OCI-LY1 (cell line): Measurements from ENCODE around the gene COL18A1.

Source experiments
- H2AFZ ChIP-seq: fragments of 200-600 bp; sonication (generic), shearing (Covaris generic); 2 replicates; pipeline ENCODE4 v1.6.0; 2014; ENCODE audit warnings: antibody characterized with exemption, mild to moderate bottlenecking, low read length
- H3F3A ChIP-seq: fragments of 200-600 bp; sonication (generic), shearing (Covaris generic); 2 replicates; pipeline ENCODE4 v1.6.0; 2014; ENCODE audit warnings: mild to moderate bottlenecking, antibody characterized with exemption, low read length, moderate library complexity; ENCODE audit not compliant: insufficient read depth
- H3K27ac ChIP-seq: fragments of 200-600 bp; sonication (generic); 2 replicates; pipeline ENCODE4 v1.5.1; 2014; ENCODE audit warnings: low read length, mixed run types, mild to moderate bottlenecking, low read depth; ENCODE audit not compliant: poor library complexity, severe bottlenecking
- H3K27me3 ChIP-seq: fragments of 200-600 bp; sonication (generic); 2 replicates; pipeline ENCODE4 v1.6.0; 2014; ENCODE audit warnings: antibody characterized with exemption, mild to moderate bottlenecking, low read length, moderate library complexity; ENCODE audit not compliant: insufficient read depth
- H3K36me3 ChIP-seq: fragments of 200-600 bp; sonication (generic); 2 replicates; pipeline ENCODE4 v1.6.1; 2014; ENCODE audit warnings: mild to moderate bottlenecking, antibody characterized with exemption, low read length, moderate library complexity, mixed read lengths; ENCODE audit not compliant: insufficient read depth
- H3K4me1 ChIP-seq: fragments of 200-600 bp; sonication (generic); 2 replicates; pipeline ENCODE4 v1.5.1; 2014; ENCODE audit warnings: mild to moderate bottlenecking, low read length, moderate library complexity; ENCODE audit not compliant: insufficient read depth, severe bottlenecking
- H3K4me2 ChIP-seq: fragments of 200-600 bp; sonication (generic), shearing (Covaris generic); 2 replicates; pipeline ENCODE4 v1.6.1; 2014; ENCODE audit warnings: low read length
- H3K4me3 ChIP-seq: fragments of 200-600 bp; sonication (generic); 2 replicates; pipeline ENCODE4 v1.5.1; 2014; ENCODE audit warnings: low read length, low read depth, mild to moderate bottlenecking, mixed read lengths; ENCODE audit not compliant: poor library complexity, severe bottlenecking
- H3K79me2 ChIP-seq: fragments of 200-600 bp; shearing (Covaris generic); 2 replicates; pipeline ENCODE4 v1.6.1; 2016; ENCODE audit warnings: mixed run types, low read length, mixed read lengths; ENCODE audit not compliant: insufficient read depth
- H3K9ac ChIP-seq: fragments of 200-600 bp; sonication (generic), shearing (Covaris generic); 2 replicates; pipeline ENCODE4 v1.6.1; 2014; ENCODE audit warnings: mild to moderate bottlenecking, low read length, mixed read lengths
- H3K9me2 ChIP-seq: fragments of 200-600 bp; sonication (generic), shearing (Covaris generic); 2 replicates; pipeline ENCODE4 v1.6.1; 2014; ENCODE audit warnings: low read depth, mild to moderate bottlenecking, low read length, mixed read lengths
- H3K9me3 ChIP-seq: fragments of 200-600 bp; shearing (Covaris generic); 2 replicates; pipeline ENCODE4 v1.6.1; 2014; ENCODE audit warnings: low read length, mixed read lengths
- H4K20me1 ChIP-seq: fragments of 200-600 bp; sonication (generic), shearing (Covaris generic); 2 replicates; pipeline ENCODE4 v1.6.0; 2016; ENCODE audit warnings: mild to moderate bottlenecking, low read length; ENCODE audit not compliant: insufficient read depth
- EZH2 ChIP-seq: fragments of 200-600 bp; sonication (generic), shearing (Covaris generic); IDR thresholded peaks from 2 replicates; pipeline ENCODE4 v1.8.0; 2017; ENCODE audit warnings: borderline replicate concordance, mixed run types, mild to moderate bottlenecking, antibody characterized with exemption, low read length, moderate library complexity, mixed read lengths
- TF ChIP-seq, protein P1 (sequence below): fragments of 200-600 bp; sonication (generic), shearing (Covaris generic); IDR thresholded peaks from 2 replicates; pipeline ENCODE4 v1.5.1; 2017; ENCODE audit warnings: mild to moderate bottlenecking, antibody characterized with exemption, low read length, moderate library complexity, mixed read lengths

COL18A1 gene

DNA sequence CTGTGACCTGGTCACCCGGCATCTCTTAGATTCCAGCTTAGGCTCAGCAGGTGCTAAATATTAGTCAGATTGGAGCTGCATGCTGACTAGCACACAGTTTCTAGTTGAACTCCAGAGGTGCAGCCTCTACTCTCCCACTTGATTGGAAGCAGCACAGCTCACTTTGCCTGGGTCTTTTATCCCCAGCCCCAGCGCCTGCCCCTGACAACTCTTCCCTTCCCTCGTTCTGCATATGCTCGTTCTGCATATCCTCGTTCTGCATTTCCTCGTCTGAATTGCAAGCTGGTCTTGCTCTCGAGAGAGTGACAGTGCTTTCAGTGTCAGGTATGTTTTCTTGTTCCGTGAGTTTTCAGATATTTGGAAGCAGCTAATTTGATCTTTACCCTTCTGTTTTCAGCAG is 11.7 kb downstream of the COL18A1 start:
- Histone ChIP-seq H3K9ac (no peak overlapping the region), H3K27me3 (0 out of 2 replicates have a peak, but pooled peaks cover 7% of the 10 kb centered on the region), H3K27ac (no peak overlapping the region), H3K9me2 (no peaks in the 10 kb centered on the region), H4K20me1 (no peaks in the 10 kb centered on the region), H3K4me1 (no peaks in the 10 kb centered on the region), H3K9me3 (no peaks in the 10 kb centered on the region), H3K36me3 (no peaks in the 10 kb centered on the region), H2AFZ (no peak overlapping the region), H3F3A (no peaks in the 10 kb centered on the region), H3K4me3 (no peak overlapping the region), H3K79me2 (no peaks in the 10 kb centered on the region), H3K4me2 (no peak overlapping the region)
- TF ChIP-seq EZH2: no peak
- TF ChIP-seq, protein P1, sequence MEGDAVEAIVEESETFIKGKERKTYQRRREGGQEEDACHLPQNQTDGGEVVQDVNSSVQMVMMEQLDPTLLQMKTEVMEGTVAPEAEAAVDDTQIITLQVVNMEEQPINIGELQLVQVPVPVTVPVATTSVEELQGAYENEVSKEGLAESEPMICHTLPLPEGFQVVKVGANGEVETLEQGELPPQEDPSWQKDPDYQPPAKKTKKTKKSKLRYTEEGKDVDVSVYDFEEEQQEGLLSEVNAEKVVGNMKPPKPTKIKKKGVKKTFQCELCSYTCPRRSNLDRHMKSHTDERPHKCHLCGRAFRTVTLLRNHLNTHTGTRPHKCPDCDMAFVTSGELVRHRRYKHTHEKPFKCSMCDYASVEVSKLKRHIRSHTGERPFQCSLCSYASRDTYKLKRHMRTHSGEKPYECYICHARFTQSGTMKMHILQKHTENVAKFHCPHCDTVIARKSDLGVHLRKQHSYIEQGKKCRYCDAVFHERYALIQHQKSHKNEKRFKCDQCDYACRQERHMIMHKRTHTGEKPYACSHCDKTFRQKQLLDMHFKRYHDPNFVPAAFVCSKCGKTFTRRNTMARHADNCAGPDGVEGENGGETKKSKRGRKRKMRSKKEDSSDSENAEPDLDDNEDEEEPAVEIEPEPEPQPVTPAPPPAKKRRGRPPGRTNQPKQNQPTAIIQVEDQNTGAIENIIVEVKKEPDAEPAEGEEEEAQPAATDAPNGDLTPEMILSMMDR: no peak

DNA sequence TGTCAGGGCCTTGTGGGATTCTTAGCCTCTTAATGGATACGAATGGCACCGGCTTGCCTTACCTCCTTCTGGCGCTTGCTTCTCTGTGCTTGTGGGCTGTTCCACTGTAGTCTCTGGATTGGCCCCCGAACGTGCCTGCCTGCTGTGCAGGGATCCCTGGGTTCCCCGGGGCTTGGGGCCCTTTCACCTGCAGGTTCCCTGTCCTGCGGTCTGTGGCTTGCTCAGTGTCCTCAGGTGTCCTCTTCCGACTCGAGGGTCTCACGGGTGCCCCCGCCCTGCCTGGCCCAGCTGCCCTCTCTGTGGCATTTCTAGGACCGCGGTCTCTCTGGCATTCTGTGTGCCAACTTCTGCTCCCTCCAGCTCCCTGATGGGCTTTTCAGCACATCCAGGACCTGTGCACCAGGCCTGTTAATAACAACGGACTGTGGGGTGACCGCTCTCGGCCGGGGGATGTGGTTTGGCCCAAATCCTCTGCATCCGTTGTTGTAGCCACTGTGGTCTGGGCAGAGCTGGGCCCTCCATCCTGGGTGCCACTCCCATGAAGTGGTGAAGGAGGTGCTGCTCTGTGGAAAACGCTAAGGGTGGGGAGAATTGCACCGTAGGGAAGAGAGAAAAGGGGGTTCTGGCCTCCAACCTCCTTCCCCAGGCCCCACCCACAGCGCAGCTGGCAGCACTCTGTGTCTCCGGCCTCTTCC is 12.4 kb downstream of the COL18A1 start:
- H3K9ac ChIP-seq: no peak overlapping the region
- H3K9me2 ChIP-seq: no peaks in the 10 kb centered on the region
- no peaks in the 10 kb centered on the region for H3F3A ChIP-seq
- TF ChIP-seq, protein P1: no peak
- TF ChIP-seq EZH2: no peak
- H3K79me2 ChIP-seq: no peaks in the 10 kb centered on the region
- no peak overlapping the region for H2AFZ ChIP-seq
- no peaks in the 10 kb centered on the region for H3K4me1 ChIP-seq
- no peak overlapping the region for H3K4me2 ChIP-seq
- 0 out of 2 replicates have a peak, but pooled peaks cover 7% of the 10 kb centered on the region for H3K27me3 ChIP-seq
- H3K27ac ChIP-seq: no peak overlapping the region
- H3K9me3 ChIP-seq: no peaks in the 10 kb centered on the region
- H3K36me3 ChIP-seq: no peaks in the 10 kb centered on the region
- no peaks in the 10 kb centered on the region for H4K20me1 ChIP-seq
- no peak overlapping the region for H3K4me3 ChIP-seq

DNA sequence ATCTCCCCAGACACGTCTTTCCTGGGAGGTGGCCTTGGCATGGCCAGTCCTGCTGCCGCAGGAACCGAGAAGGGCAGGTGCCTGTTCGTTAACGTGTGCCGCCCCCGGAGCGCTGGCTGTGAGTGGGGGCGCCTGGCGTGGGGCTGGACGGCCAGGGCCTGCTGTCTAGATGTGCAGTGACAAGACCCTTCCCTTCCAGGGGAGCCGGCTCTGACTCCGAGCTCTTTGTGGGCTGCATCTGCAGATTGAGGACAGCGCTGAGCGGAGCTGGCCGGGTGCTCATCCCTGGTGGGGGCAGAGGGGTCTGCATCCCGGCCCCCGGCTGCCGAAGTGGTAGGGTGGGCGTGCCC is 13.0 kb downstream of the COL18A1 start:
- H3K9me3 ChIP-seq: no peaks in the 10 kb centered on the region
- H3K79me2 ChIP-seq: no peaks in the 10 kb centered on the region
- H3F3A ChIP-seq: no peaks in the 10 kb centered on the region
- H3K4me3 ChIP-seq: no peak overlapping the region
- H3K36me3 ChIP-seq: no peaks in the 10 kb centered on the region
- H3K4me1 ChIP-seq: no peaks in the 10 kb centered on the region
- TF ChIP-seq, protein P1: no peak
- TF ChIP-seq EZH2: no peak
- H3K9me2 ChIP-seq: no peaks in the 10 kb centered on the region
- no peak overlapping the region for H3K4me2 ChIP-seq
- no peak overlapping the region for H2AFZ ChIP-seq
- no peaks in the 10 kb centered on the region for H4K20me1 ChIP-seq
- H3K27me3 ChIP-seq: 0 out of 2 replicates have a peak, but pooled peaks cover 7% of the 10 kb centered on the region
- no peak overlapping the region for H3K9ac ChIP-seq
- H3K27ac ChIP-seq: no peak overlapping the region
